HEK293 (cell line): Measurements from ENCODE around the gene SSH3.

ENCODE experiments used
- CTCF ChIA-PET: fragments of 350-600 bp; formaldehyde crosslinking; extraction: SDS; loops from one replicate; lab custom pipeline; 2021; ENCODE audit warnings: antibody characterized with exemption; lab: Yijun Ruan, JAX
- POLR2A ChIA-PET: fragments of 300-600 bp; formaldehyde crosslinking; extraction: SDS; loops from one replicate; lab custom pipeline; 2020; ENCODE audit warnings: antibody characterized with exemption, inconsistent platforms; lab: Yijun Ruan, JAX
- H3K27ac ChIP-seq: fragments of 200-500 bp; sonication (Bioruptor generic); 2 replicates; pipeline ENCODE4 v1.5.1; 2014; ENCODE audit warnings: low read depth, low read length, control low read depth, inconsistent platforms; ENCODE audit errors: extremely low read depth
- H3K36me3 ChIP-seq, 2 experiments: fragments of 200-500 bp in 1 of 2; sonication (Bioruptor generic) in 1 of 2; 1 replicate in 1 of 2; 2 replicates in 1 of 2; pipeline ENCODE4 v1.5.1; 2014 to 2017; ENCODE audit warnings: inconsistent platforms in 2 of 2, low read length in 2 of 2; ENCODE audit not compliant: control insufficient read depth in 2 of 2, insufficient read depth in 1 of 2
- H3K4me1 ChIP-seq: fragments of 200-500 bp; sonication (Bioruptor generic); 2 replicates; pipeline ENCODE4 v1.5.1; 2014; ENCODE audit warnings: mild to moderate bottlenecking, low read length, inconsistent platforms; ENCODE audit not compliant: control insufficient read depth, insufficient read depth
- H3K4me3 ChIP-seq: 2 replicates; pipeline ENCODE4 v1.5.1; 2011; ENCODE audit warnings: low read depth, mild to moderate bottlenecking, control low read depth, low read length, moderate library complexity
- H3K9me3 ChIP-seq: fragments of 200-500 bp; sonication (Bioruptor generic); 2 replicates; pipeline ENCODE4 v1.5.1; 2014; ENCODE audit warnings: low read depth, low read length, inconsistent platforms; ENCODE audit not compliant: control insufficient read depth, insufficient read depth
- GLI2 ChIP-seq: fragments of 450-650 bp; formaldehyde crosslinking; IDR thresholded peaks from 2 replicates; pipeline ENCODE4; 2017; ENCODE audit warnings: missing biosample characterization, missing genetic modification characterization, low read depth, borderline replicate concordance
- KLF7 ChIP-seq: fragments of 450-650 bp; formaldehyde crosslinking; IDR thresholded peaks from 2 replicates; pipeline ENCODE4 v1.5.1; 2016; ENCODE audit warnings: missing biosample characterization, missing genetic modification characterization, borderline replicate concordance
- MEIS1 ChIP-seq: sonication (generic); formaldehyde crosslinking; IDR thresholded peaks from 2 replicates; pipeline ENCODE4 v1.8.1; 2022; ENCODE audit warnings: missing genetic modification reagents, mild to moderate bottlenecking, borderline replicate concordance
- MZF1 ChIP-seq: fragments of 450-650 bp; formaldehyde crosslinking; IDR thresholded peaks from 2 replicates; pipeline ENCODE4 v1.5.1; 2017; ENCODE audit warnings: missing biosample characterization, missing genetic modification characterization, borderline replicate concordance
- TRIM28 ChIP-seq: IDR thresholded peaks from 2 replicates; pipeline ENCODE4 v1.6.1; 2011; ENCODE audit warnings: low read length, control low read depth, borderline replicate concordance
- ZBTB1 ChIP-seq: fragments of 450-650 bp; formaldehyde crosslinking; IDR thresholded peaks from 2 replicates; pipeline ENCODE4 v1.5.1; 2016; ENCODE audit warnings: missing biosample characterization, missing genetic modification characterization
- ZBTB21 ChIP-seq: fragments of 450-650 bp; formaldehyde crosslinking; IDR thresholded peaks from 2 replicates; pipeline ENCODE4 v1.5.1; 2017; ENCODE audit warnings: missing biosample characterization, missing genetic modification characterization
- ZBTB7A ChIP-seq: fragments of 450-650 bp; formaldehyde crosslinking; IDR thresholded peaks from 2 replicates; pipeline ENCODE4 v1.5.1; 2016; ENCODE audit warnings: low read depth, missing biosample characterization, missing genetic modification characterization
- ZNF10 ChIP-seq: fragments of 450-650 bp; formaldehyde crosslinking; IDR thresholded peaks from 2 replicates; pipeline ENCODE4 v1.5.1; 2017; ENCODE audit warnings: missing biosample characterization, missing genetic modification characterization
- ZNF140 ChIP-seq: fragments of 450-650 bp; formaldehyde crosslinking; IDR thresholded peaks from 2 replicates; pipeline ENCODE4 v1.5.1; 2016; ENCODE audit warnings: missing biosample characterization, missing genetic modification characterization
- ZNF148 ChIP-seq: fragments of 450-650 bp; formaldehyde crosslinking; IDR thresholded peaks from 2 replicates; pipeline ENCODE4 v1.5.0; 2017; ENCODE audit warnings: missing biosample characterization, missing genetic modification characterization, borderline replicate concordance
- ZNF221 ChIP-seq: fragments of 450-650 bp; formaldehyde crosslinking; IDR thresholded peaks from 2 replicates; pipeline ENCODE4 v1.5.1; 2017; ENCODE audit warnings: missing biosample characterization, missing genetic modification characterization, borderline replicate concordance
- ZNF24 ChIP-seq: fragments of 450-650 bp; formaldehyde crosslinking; IDR thresholded peaks from 2 replicates; pipeline ENCODE4 v1.5.1; 2016; ENCODE audit warnings: missing biosample characterization, missing genetic modification characterization
- ZNF266 ChIP-seq: fragments of 450-650 bp; formaldehyde crosslinking; IDR thresholded peaks from 2 replicates; pipeline ENCODE4 v1.5.1; 2016; ENCODE audit warnings: missing biosample characterization, missing genetic modification characterization, low read depth
- ZNF274 ChIP-seq, 2 experiments: fragments of 200-500 bp in 1 of 2; fragments of 450-650 bp in 1 of 2; sonication (Bioruptor generic) in 1 of 2; formaldehyde crosslinking in 1 of 2; IDR thresholded peaks; 2 replicates each; pipeline versions ENCODE4 v1.5.1 to v1.6.1; 2014 to 2016; ENCODE audit warnings: borderline replicate concordance in 1 of 2, inconsistent platforms in 1 of 2, low read length in 1 of 2, missing biosample characterization in 1 of 2, missing genetic modification characterization in 1 of 2
- ZNF341 ChIP-seq: fragments of 450-650 bp; formaldehyde crosslinking; IDR thresholded peaks from 2 replicates; pipeline ENCODE4; 2016; ENCODE audit warnings: low read depth, missing biosample characterization, missing genetic modification characterization
- ZNF423 ChIP-seq: fragments of 450-650 bp; formaldehyde crosslinking; IDR thresholded peaks from 2 replicates; pipeline ENCODE4 v1.5.1; 2016; ENCODE audit warnings: missing biosample characterization, missing genetic modification characterization
- ZNF488 ChIP-seq: fragments of 450-650 bp; formaldehyde crosslinking; IDR thresholded peaks from 2 replicates; pipeline ENCODE4 v1.5.1; 2016; ENCODE audit warnings: missing biosample characterization, missing genetic modification characterization
- ZNF596 ChIP-seq: fragments of 450-650 bp; IDR thresholded peaks from 2 replicates; pipeline ENCODE4 v1.5.0; 2018; ENCODE audit warnings: missing biosample characterization, mild to moderate bottlenecking, missing genetic modification characterization, moderate library complexity
- ZNF670 ChIP-seq: fragments of 450-650 bp; formaldehyde crosslinking; IDR thresholded peaks from 2 replicates; pipeline ENCODE4 v1.5.1; 2016; ENCODE audit warnings: missing biosample characterization, missing genetic modification characterization, low read depth
- TF ChIP-seq, protein P1 (sequence below): fragments of 450-650 bp; formaldehyde crosslinking; IDR thresholded peaks from 2 replicates; pipeline ENCODE4 v1.5.1; 2016; ENCODE audit warnings: missing biosample characterization, missing genetic modification characterization
- TF ChIP-seq, protein P2 (sequence below): fragments of 450-650 bp; formaldehyde crosslinking; IDR thresholded peaks from 2 replicates; pipeline ENCODE4 v1.5.1; 2016; ENCODE audit warnings: missing biosample characterization, missing genetic modification characterization
- TF ChIP-seq, protein P3 (sequence below): fragments of 450-650 bp; formaldehyde crosslinking; IDR thresholded peaks from 2 replicates; pipeline ENCODE4 v1.5.1; 2016; ENCODE audit warnings: missing biosample characterization, missing genetic modification characterization, low read depth

The SSH3 gene

DNA sequence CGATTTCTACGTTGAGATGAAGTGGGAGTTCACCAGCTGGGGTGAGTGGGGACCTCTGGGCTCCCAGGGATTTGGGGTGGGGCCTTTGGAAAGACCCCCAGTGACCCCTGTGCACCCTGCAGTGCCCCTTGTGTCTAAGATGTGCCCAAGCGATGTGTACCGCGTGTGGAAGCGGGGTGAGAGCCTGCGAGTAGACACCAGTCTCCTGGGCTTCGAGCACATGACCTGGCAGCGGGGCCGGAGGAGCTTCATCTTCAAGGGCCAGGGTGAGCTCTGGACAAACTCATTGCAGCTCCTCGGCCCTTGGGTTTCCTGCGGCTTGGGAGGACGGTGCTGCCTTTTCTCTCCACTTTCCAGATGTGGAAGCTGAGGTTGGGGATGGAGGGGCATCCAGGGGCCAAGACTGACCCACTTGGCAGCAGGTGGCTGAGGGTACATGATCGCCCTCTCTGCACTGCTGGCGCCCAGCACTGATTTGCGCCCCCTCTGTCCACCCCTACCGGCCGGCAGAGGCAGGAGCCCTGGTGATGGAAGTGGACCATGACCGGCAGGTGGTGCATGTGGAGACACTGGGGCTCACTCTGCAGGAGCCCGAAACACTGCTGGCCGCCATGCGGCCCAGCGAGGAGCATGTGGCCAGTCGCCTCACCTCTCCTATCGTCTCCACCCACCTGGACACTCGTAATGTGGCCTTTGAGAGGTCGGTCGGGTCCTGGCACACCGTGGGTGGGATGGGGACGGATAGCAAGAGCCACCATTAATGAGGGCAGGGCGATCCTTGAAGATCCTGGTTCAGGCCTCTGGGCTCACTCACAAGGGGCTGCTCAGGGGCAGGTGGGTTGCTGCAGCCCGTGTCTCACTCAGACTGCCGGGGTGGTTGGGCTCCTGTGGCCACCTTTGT is 11.6 kb upstream of the SSH3 start:
- ChIA-PET POLR2A (interaction anchor here (1.6 kb wide), 1 partner anchor 11 kb away, joined by 5 read pairs; the partner anchor contains the start of gene SSH3), CTCF (no interaction called here)
- TF ChIP-seq GLI2 (no peak), ZNF24 (tag by site-specific recombination) (no peak), ZNF488 (tag by site-specific recombination) (no peak), TRIM28 (no peak), MEIS1 (no peak), ZNF423 (tag by site-specific recombination) (no peak), MZF1 (tag by site-specific recombination) (no peak), ZNF596 (no peak), ZNF341 (tag by site-specific recombination) (no peak), ZNF10 (tag by site-specific recombination) (no peak)
- TF ChIP-seq, protein P1, sequence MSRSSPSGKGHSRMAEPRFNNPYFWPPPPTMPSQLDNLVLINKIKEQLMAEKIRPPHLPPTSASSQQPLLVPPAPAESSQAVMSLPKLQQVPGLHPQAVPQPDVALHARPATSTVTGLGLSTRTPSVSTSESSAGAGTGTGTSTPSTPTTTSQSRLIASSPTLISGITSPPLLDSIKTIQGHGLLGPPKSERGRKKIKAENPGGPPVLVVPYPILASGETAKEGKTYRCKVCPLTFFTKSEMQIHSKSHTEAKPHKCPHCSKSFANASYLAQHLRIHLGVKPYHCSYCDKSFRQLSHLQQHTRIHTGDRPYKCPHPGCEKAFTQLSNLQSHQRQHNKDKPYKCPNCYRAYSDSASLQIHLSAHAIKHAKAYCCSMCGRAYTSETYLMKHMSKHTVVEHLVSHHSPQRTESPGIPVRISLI: no peak
- TF ChIP-seq, protein P2, sequence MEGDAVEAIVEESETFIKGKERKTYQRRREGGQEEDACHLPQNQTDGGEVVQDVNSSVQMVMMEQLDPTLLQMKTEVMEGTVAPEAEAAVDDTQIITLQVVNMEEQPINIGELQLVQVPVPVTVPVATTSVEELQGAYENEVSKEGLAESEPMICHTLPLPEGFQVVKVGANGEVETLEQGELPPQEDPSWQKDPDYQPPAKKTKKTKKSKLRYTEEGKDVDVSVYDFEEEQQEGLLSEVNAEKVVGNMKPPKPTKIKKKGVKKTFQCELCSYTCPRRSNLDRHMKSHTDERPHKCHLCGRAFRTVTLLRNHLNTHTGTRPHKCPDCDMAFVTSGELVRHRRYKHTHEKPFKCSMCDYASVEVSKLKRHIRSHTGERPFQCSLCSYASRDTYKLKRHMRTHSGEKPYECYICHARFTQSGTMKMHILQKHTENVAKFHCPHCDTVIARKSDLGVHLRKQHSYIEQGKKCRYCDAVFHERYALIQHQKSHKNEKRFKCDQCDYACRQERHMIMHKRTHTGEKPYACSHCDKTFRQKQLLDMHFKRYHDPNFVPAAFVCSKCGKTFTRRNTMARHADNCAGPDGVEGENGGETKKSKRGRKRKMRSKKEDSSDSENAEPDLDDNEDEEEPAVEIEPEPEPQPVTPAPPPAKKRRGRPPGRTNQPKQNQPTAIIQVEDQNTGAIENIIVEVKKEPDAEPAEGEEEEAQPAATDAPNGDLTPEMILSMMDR (tag by site-specific recombination): no peak
- TF ChIP-seq, protein P3, sequence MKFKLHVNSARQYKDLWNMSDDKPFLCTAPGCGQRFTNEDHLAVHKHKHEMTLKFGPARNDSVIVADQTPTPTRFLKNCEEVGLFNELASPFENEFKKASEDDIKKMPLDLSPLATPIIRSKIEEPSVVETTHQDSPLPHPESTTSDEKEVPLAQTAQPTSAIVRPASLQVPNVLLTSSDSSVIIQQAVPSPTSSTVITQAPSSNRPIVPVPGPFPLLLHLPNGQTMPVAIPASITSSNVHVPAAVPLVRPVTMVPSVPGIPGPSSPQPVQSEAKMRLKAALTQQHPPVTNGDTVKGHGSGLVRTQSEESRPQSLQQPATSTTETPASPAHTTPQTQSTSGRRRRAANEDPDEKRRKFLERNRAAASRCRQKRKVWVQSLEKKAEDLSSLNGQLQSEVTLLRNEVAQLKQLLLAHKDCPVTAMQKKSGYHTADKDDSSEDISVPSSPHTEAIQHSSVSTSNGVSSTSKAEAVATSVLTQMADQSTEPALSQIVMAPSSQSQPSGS (tag by site-specific recombination): no peak
- H3K9me3 ChIP-seq: no peaks in the 10 kb centered on the region
- no peaks in the 10 kb centered on the region for H3K4me1 ChIP-seq
- H3K27ac ChIP-seq: no peak overlapping the region
- H3K36me3 ChIP-seq: peaks cover 12 to 72% of the 10 kb centered on the region in 2 experiments; a peak in 2 of 3 replicates
- H3K4me3 ChIP-seq: no peak overlapping the region

DNA sequence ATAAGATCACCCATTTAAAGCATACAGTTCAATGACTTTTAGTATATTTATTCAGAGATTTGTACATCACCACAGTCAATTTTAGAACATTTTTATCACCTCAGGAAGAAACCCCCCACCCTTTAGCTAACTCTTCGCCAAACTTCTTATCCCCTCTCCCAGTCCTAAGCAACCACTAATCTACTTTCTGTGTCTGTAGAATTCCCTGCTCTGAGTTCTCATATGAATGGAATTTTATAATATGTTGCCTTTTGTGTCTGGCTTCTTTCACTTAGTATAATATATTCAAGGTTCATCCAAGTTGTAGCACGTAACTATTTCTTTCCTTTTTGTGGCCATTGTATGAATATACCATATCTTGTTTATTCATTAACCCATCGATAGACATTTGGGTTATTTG is 10.7 kb upstream of the SSH3 start:
- ChIA-PET CTCF (interaction anchor here (1.0 to 1.4 kb wide), 3 partner anchors 24 to 31 kb away, joined by 4 to 13 read pairs (median 5); no protein-coding TSS in a partner anchor), POLR2A (interaction anchor here (1.6 kb wide), 1 partner anchor 10 kb away, joined by 5 read pairs; the partner anchor contains the start of gene SSH3)
- Histone ChIP-seq H3K4me1 (no peaks in the 10 kb centered on the region), H3K9me3 (no peaks in the 10 kb centered on the region), H3K36me3 (peaks cover 12 to 66% of the 10 kb centered on the region in 2 experiments; a peak in 2 of 3 replicates), H3K27ac (no peak overlapping the region), H3K4me3 (no peak overlapping the region)
- TF ChIP-seq ZNF670 (tag by site-specific recombination) (no peak), KLF7 (tag by site-specific recombination) (no peak), ZBTB1 (tag by site-specific recombination) (no peak), ZNF274 (IDR thresholded peaks at IDR 0.05; ENCODE audit: low read length) (no peak), ZNF274 (tag by site-specific recombination; IDR thresholded peaks at IDR 0.05; ENCODE audit: borderline replicate concordance) (no peak), ZNF221 (no peak), ZNF266 (no peak), ZBTB21 (no peak), ZNF140 (no peak), ZNF148 (tag by site-specific recombination) (no peak), ZBTB7A (tag by site-specific recombination) (no peak)
